ENCODE data around the gene HEG1. TPM values are rescaled to one million over a fixed set of nuclear protein-coding genes. Genes with fewer than 3 reads are reported as not detected.

The HEG1 gene
- total and polyA plus RNA-seq, 2 of the 13 experiments (the other 11 are each of a cell fraction or from before 2014, with no cell fraction given), result 10.7 to 18.2 TPM

GRCh38 chr3:125052624-125053303 lies 3.0 kb downstream of the HEG1 start (continued):
- TF ChIP-seq SNAPC4 (CRISPR knock-in tag; IDR thresholded peaks at IDR 0.05) (no peak), ZKSCAN5 (CRISPR knock-in tag; IDR thresholded peaks at IDR 0.05) (no peak), SP2 (CRISPR knock-in tag; IDR thresholded peaks at IDR 0.05) (no peak), CHD2 (IDR thresholded peaks at IDR 0.05; ENCODE audit: low read depth, low read length) (no peak), SOX13 (IDR thresholded peaks at IDR 0.05) (no peak), SOX13 (CRISPR knock-in tag; conservative IDR thresholded peaks at IDR 0.05 in 1 of 2, IDR thresholded peaks at IDR 0.05 in 1 of 2) (peak in 1 of 2 experiments; percentile 76; a peak in 2 of 4 replicates), MNT (IDR thresholded peaks at IDR 0.05) (no peak), ZBTB39 (CRISPR knock-in tag; IDR thresholded peaks at IDR 0.05) (no peak), MXD3 (CRISPR knock-in tag; IDR thresholded peaks at IDR 0.05) (no peak), NFATC3 (CRISPR knock-in tag; IDR thresholded peaks at IDR 0.05) (no peak), ZNF354B (CRISPR knock-in tag; IDR thresholded peaks at IDR 0.05) (no peak), REXO4 (CRISPR knock-in tag; IDR thresholded peaks at IDR 0.05; ENCODE audit: borderline replicate concordance) (no peak), ELK4 (CRISPR knock-in tag; IDR thresholded peaks at IDR 0.05; ENCODE audit: borderline replicate concordance) (no peak), GABPB1 (CRISPR knock-in tag; IDR thresholded peaks at IDR 0.05) (no peak), BCL6 (CRISPR knock-in tag; IDR thresholded peaks at IDR 0.05) (peak; percentile 89), ZNF563 (CRISPR knock-in tag; IDR thresholded peaks at IDR 0.05) (no peak), ZBTB33 (CRISPR knock-in tag; IDR thresholded peaks at IDR 0.05) (no peak)

Data from HepG2 (cell line).